ENCODE data around the gene NIBAN1. TPM values are rescaled to one million over a fixed set of nuclear protein-coding genes. Genes with fewer than 3 reads are reported as not detected.
"Not testable (repeated sequence)": the region's sequence is repeated elsewhere in the genome, so short reads cannot be mapped to it uniquely, and the experiment has no call there.

NIBAN1 gene
- total and polyA plus RNA-seq, 8 donors: 7.5 to 302 (median 39.4) TPM

DNA sequence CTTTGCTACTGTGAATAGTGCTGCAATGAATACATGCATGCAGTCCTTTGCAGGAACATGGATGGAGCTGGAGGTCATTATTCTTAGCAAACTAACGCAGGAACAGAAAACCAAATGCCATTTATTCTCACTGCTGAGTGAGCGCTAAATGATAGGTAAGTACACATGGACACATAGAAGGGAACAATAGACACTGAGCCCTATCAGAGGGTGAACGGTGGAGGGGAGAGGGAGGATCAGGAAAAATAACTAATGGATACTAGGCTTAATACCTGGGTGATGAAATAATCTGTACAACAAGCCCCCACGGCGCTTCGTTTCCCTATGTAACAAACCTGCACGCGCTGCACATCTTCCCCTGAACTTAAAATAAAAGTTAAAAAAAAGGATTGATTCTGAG is 8.9 kb downstream of the NIBAN1 start:
- no peaks in the 10 kb centered on the region for H3K27me3 ChIP-seq
- no peak for DNase-seq
- peaks cover 0 to 49% (median 20%) of the 10 kb centered on the region in 4 donors for H3K4me1 ChIP-seq
- H3K27ac ChIP-seq: no peak overlapping the region
- intact Hi-C loops (cut with DNase I; ENCODE audit: low total_unique reads): no loop called here
- H3K36me3 ChIP-seq: peaks cover 0 to 22% (median 5%) of the 10 kb centered on the region in 4 donors
- no peaks in the 10 kb centered on the region for H3K9me3 ChIP-seq
- H3K4me3 ChIP-seq: no peak overlapping the region
- WGBS, 5 donors: 90 to 94% (median 91%) methylated on average over 8 of the region's 8 CpGs
- TF ChIP-seq, protein P1, sequence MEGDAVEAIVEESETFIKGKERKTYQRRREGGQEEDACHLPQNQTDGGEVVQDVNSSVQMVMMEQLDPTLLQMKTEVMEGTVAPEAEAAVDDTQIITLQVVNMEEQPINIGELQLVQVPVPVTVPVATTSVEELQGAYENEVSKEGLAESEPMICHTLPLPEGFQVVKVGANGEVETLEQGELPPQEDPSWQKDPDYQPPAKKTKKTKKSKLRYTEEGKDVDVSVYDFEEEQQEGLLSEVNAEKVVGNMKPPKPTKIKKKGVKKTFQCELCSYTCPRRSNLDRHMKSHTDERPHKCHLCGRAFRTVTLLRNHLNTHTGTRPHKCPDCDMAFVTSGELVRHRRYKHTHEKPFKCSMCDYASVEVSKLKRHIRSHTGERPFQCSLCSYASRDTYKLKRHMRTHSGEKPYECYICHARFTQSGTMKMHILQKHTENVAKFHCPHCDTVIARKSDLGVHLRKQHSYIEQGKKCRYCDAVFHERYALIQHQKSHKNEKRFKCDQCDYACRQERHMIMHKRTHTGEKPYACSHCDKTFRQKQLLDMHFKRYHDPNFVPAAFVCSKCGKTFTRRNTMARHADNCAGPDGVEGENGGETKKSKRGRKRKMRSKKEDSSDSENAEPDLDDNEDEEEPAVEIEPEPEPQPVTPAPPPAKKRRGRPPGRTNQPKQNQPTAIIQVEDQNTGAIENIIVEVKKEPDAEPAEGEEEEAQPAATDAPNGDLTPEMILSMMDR (IDR thresholded peaks at IDR 0.05): no peak
- TF ChIP-seq POLR2A (IDR thresholded peaks at IDR 0.05): no peak
- no peak for TF ChIP-seq EP300 (IDR thresholded peaks at IDR 0.05)
- no peak for TF ChIP-seq POLR2AphosphoS5 (IDR thresholded peaks at IDR 0.05)

DNA sequence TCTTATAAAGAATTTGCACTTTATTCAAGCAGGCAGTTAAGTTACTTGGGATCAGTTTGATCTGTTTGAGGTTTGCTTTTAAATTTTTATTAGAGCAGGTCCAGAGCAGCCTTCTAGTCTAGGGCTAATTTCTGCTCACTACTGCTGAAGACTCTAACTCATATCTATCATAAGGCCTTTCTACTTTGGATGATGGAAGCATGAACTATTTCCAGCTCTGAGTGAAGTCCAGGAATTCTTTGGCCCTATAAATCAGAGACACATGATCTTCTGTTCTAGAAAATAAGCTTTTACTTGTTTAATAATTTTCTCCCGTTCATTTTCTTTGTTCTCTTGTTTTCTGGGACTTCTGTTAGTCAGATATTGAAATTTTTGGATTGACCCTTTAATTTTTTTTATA is 14.7 kb downstream of the NIBAN1 start:
- Histone ChIP-seq H3K27me3 (no peaks in the 10 kb centered on the region), H3K9me3 (no peaks in the 10 kb centered on the region), H3K4me3 (no peak overlapping the region), H3K36me3 (peaks cover 0 to 12% (median 3%) of the 10 kb centered on the region in 4 donors), H3K4me1 (peaks cover 2 to 57% (median 24%) of the 10 kb centered on the region in 4 donors), H3K27ac (peak overlapping the region in 4 of 5 donors; percentile 16 to 71 (median 57))
- TF ChIP-seq, protein P1 (IDR thresholded peaks at IDR 0.05): no peak
- intact Hi-C loops (cut with DNase I; ENCODE audit: low total_unique reads): no loop called here
- WGBS, 5 donors: 68 to 88% (median 77%) methylated on average over 1 of the region's 1 CpG
- DNase-seq: peak in 1 of 2 donors; percentile 24

DNA sequence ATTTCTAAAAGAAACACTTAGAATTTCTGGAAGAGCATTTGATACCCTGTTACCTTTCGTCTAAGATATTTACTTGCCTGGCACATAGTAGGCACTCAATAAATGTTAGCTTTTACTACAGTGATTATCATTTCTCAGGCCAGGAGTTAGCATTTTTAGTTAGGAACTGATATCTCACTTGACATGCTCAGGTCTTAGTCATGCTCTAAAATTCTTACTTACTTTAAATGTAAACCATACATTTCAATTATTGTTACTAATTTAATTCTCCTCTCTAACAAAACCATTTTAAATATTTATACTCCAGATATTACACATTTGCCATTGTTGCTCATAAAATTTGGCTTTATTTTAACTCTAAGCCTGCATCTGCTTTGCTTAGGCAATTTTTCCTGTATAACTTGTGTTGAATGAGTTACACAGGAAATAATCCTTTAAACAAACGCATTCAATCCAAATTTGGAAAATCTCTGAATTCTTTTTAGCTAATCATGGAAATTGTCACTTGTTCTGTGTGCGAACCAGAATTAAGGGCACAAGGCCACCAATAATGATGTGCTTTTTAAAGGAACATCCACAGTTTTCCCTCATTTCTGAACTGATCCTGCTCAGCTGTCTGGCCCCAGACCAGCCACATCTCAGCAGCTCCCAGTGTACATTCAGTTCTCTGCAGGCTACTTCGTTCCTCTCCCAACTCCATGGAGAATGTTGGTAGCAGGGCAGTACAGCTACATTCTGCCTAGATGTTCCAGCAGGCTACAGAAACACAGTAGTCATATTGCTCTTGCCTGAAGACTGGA is 15.6 kb downstream of the NIBAN1 start:
- WGBS, 5 donors: 57 to 68% (median 60%) methylated on average over 4 of the region's 4 CpGs
- Histone ChIP-seq H3K27me3 (no peaks in the 10 kb centered on the region), H3K9me3 (no peaks in the 10 kb centered on the region), H3K4me1 (peaks cover 8 to 59% (median 33%) of the 10 kb centered on the region in 4 donors), H3K27ac (peak overlapping the region in 4 of 5 donors; percentile 16 to 71 (median 57)), H3K36me3 (peaks cover 0 to 6% (median 0%) of the 10 kb centered on the region in 4 donors), H3K4me3 (no peak overlapping the region)
- peak in 1 of 2 donors; percentile 50 for DNase-seq
- TF ChIP-seq, protein P1 (IDR thresholded peaks at IDR 0.05): no peak
- TF ChIP-seq POLR2A (IDR thresholded peaks at IDR 0.05): no peak
- TF ChIP-seq POLR2AphosphoS5 (IDR thresholded peaks at IDR 0.05): peak in 2 of 3 donors; percentile 22 to 56
- intact Hi-C loops (cut with DNase I; ENCODE audit: low total_unique reads): no loop called here

DNA sequence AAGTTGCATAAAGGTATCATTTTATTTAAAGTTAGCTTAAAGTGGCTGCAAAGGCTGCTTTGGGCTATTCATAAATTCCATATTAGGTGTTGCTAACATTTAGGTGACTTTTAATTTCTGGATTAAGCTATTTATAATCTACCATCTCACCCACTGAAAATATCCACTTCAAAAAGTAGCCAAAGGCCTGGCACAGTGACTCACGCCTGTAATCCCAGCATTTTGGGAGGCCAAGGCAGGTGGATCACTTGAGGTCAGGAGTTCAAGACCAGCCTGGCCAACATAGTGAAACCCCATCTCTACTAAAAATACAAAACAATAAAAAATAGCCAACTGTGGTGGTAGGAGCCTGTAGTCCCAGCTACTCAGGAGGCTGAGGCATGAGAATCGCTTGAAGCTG is 16.4 kb downstream of the NIBAN1 start:
- H3K27ac ChIP-seq: peak overlapping the region in 2 of 5 donors; percentile 23 to 63
- not testable (repeated sequence) for DNase-seq

More for the DNA sequence above, 16.4 kb downstream of the NIBAN1 start:
- intact Hi-C loops (cut with DNase I; ENCODE audit: low total_unique reads); H3K4me3 ChIP-seq; H3K27me3 ChIP-seq; H3K36me3 ChIP-seq; H3K9me3 ChIP-seq: not testable (repeated sequence)
- 87 to 97% (median 90%) methylated on average over 2 of the region's 2 CpGs for WGBS, 5 donors
- peaks cover 8 to 64% (median 37%) of the 10 kb centered on the region in 4 donors for H3K4me1 ChIP-seq
